Measurements from ENCODE around the gene CCDC91.

- TF ChIP-seq BHLHE40 (IDR thresholded peaks at IDR 0.05; ENCODE audit: low read depth, low read length) (no peak), MAX (IDR thresholded peaks at IDR 0.05) (no peak), JUNB (IDR thresholded peaks at IDR 0.05) (no peak), RNF2 (IDR thresholded peaks at IDR 0.05; ENCODE audit: borderline replicate concordance, low read depth) (no peak), CTCF (IDR thresholded peaks at IDR 0.05) (no peak), REST (IDR thresholded peaks at IDR 0.05) (no peak), TP53 (CRISPR knock-in tag; IDR thresholded peaks at IDR 0.05) (no peak)
Measured at GRCh38 chr12:28158353-28158752, 31.9 kb upstream of the CCDC91 start.

Measured in A549 (cell line).